K562 (cell line): ENCODE data around the gene PUSL1. TPM values are rescaled to one million over a fixed set of nuclear protein-coding genes. Genes with fewer than 3 reads are reported as not detected.

ENCODE experiments used
- ARID3A ChIP-seq: IDR thresholded peaks from 2 replicates; pipeline ENCODE4 v1.6.1; 2012; ENCODE audit warnings: low read depth, low read length, improper control_type of control experiment, borderline replicate concordance
- BRF1 ChIP-seq: IDR thresholded peaks from 3 replicates; pipeline ENCODE4 v1.6.1; 2011; ENCODE audit warnings: borderline replicate concordance, mild to moderate bottlenecking; ENCODE audit not compliant: insufficient read length; ENCODE audit errors: extremely low read depth
- CCAR2 ChIP-seq: fragments of 200-400 bp; formaldehyde crosslinking; IDR thresholded peaks from 2 replicates; pipeline ENCODE4 v1.6.1; 2017; ENCODE audit warnings: mild to moderate bottlenecking, low read depth, low read length
- CREM ChIP-seq: IDR thresholded peaks from 2 replicates; pipeline ENCODE4 v1.6.1; 2014; ENCODE audit warnings: antibody characterized with exemption, low read depth
- ELF2 ChIP-seq: fragments of 250-450 bp; sonication (Bioruptor Pico); IDR thresholded peaks from 2 replicates; pipeline ENCODE4 v1.5.0; 2021; ENCODE audit warnings: mild to moderate bottlenecking
- FOXJ3 ChIP-seq: sonication (generic); formaldehyde crosslinking; IDR thresholded peaks from 2 replicates; pipeline ENCODE4 v1.4.0; 2020; ENCODE audit warnings: mild to moderate bottlenecking, missing genetic modification reagents
- FOXK2 ChIP-seq, 2 experiments: fragments of 450-650 bp; IDR thresholded peaks in 1 of 2; conservative IDR thresholded peaks in 1 of 2; 2 replicates each; pipeline ENCODE4 v1.6.1; 2016; ENCODE audit warnings: low read depth in 2 of 2, mild to moderate bottlenecking in 1 of 2
- KLF16 ChIP-seq: IDR thresholded peaks from 2 replicates; pipeline ENCODE4 v1.6.1; 2016; ENCODE audit warnings: antibody characterized with exemption
- MTF1 ChIP-seq: fragments of 250-450 bp; sonication (Bioruptor Pico); IDR thresholded peaks from 2 replicates; pipeline ENCODE4 v1.9.0; 2021; ENCODE audit warnings: moderate library complexity, mild to moderate bottlenecking, inconsistent platforms, borderline replicate concordance
- MYC ChIP-seq, 2 experiments: fragments of 250-450 bp in 1 of 2; sonication (Bioruptor Pico) in 1 of 2; IDR thresholded peaks; 2 replicates each; pipeline versions ENCODE4 v1.5.1 to v1.6.1; 2012 to 2021; ENCODE audit warnings: low read depth in 2 of 2, borderline replicate concordance in 1 of 2, improper control_type of control experiment in 1 of 2, low read length in 1 of 2, mild to moderate bottlenecking in 1 of 2, moderate library complexity in 1 of 2
- NUFIP1 ChIP-seq: fragments of 450-650 bp; IDR thresholded peaks from 2 replicates; pipeline ENCODE4 v1.6.1; 2018; ENCODE audit not compliant: partially characterized antibody
- PRMT5 ChIP-seq: sonication (generic); formaldehyde crosslinking; IDR thresholded peaks from 2 replicates; pipeline ENCODE4 v1.5.0; 2020; ENCODE audit warnings: missing genetic modification reagents
- SOX6 ChIP-seq: fragments of 450-650 bp; IDR thresholded peaks from 2 replicates; pipeline ENCODE4 v1.6.1; 2014; ENCODE audit warnings: mild to moderate bottlenecking
- SREBF1 ChIP-seq: fragments of 150-350 bp; IDR thresholded peaks from 2 replicates; pipeline ENCODE4 v1.6.1; 2014; ENCODE audit warnings: antibody characterized with exemption, low read depth, low read length, borderline replicate concordance
- TSC22D4 ChIP-seq: fragments of 450-650 bp; IDR thresholded peaks from 2 replicates; pipeline ENCODE4 v1.6.1; 2016; ENCODE audit warnings: missing genetic modification characterization, missing biosample characterization, control low read depth
- polyA plus RNA-seq, 8 experiments: library from polyadenylated mRNA; depleted of rRNA in 4 of 8; stranded (reverse) in 5 of 8; unstranded in 3 of 8; fragments of >200 nt; fragmentation: Nextera tagmentation in 2 of 8; fragmentation: Illumina TruSeq in 1 of 8; extraction: Ambion mirVana in 2 of 8; extraction: Trizol in 1 of 8; gene quantifications; 2 replicates each; pipeline versions ENCODE4 v1.2.1 to v1.2.3, GENCODE V29; 2011 to 2014; ENCODE audit warnings: inconsistent platforms in 1 of 8, missing spikeins in 1 of 8
- total RNA-seq, 7 experiments: library from RNA; depleted of rRNA in 6 of 7; stranded (reverse); fragments of >200 nt in 6 of 7; fragmentation: Illumina TruSeq in 2 of 7; extraction: Trizol in 2 of 7; gene quantifications; 2 replicates each; pipeline versions ENCODE4 v1.2.1 to v1.2.3, GENCODE V29; 2011 to 2021; ENCODE audit warnings: low replicate concordance in 1 of 7
- TF ChIP-seq, protein P1 (sequence below): sonication (generic); formaldehyde crosslinking; IDR thresholded peaks from 2 replicates; pipeline ENCODE4 v1.8.0; 2023; ENCODE audit warnings: mild to moderate bottlenecking, missing genetic modification reagents
- TF ChIP-seq, protein P2 (sequence below): fragments of 250-450 bp; sonication (Bioruptor Pico); IDR thresholded peaks from 2 replicates; pipeline ENCODE4 v1.5.1; 2021; ENCODE audit warnings: mild to moderate bottlenecking
- TF ChIP-seq, protein P3 (sequence below): fragments of 450-650 bp; formaldehyde crosslinking; IDR thresholded peaks from 2 replicates; pipeline ENCODE4 v1.4.0; 2020; ENCODE audit warnings: mild to moderate bottlenecking

The PUSL1 gene
- total and polyA plus RNA-seq, 9 of the 15 experiments (the other 6 are each of a cell fraction or from before 2014, with no cell fraction given) = 0.62 to 86.9 (median 13.6) TPM

DNA sequence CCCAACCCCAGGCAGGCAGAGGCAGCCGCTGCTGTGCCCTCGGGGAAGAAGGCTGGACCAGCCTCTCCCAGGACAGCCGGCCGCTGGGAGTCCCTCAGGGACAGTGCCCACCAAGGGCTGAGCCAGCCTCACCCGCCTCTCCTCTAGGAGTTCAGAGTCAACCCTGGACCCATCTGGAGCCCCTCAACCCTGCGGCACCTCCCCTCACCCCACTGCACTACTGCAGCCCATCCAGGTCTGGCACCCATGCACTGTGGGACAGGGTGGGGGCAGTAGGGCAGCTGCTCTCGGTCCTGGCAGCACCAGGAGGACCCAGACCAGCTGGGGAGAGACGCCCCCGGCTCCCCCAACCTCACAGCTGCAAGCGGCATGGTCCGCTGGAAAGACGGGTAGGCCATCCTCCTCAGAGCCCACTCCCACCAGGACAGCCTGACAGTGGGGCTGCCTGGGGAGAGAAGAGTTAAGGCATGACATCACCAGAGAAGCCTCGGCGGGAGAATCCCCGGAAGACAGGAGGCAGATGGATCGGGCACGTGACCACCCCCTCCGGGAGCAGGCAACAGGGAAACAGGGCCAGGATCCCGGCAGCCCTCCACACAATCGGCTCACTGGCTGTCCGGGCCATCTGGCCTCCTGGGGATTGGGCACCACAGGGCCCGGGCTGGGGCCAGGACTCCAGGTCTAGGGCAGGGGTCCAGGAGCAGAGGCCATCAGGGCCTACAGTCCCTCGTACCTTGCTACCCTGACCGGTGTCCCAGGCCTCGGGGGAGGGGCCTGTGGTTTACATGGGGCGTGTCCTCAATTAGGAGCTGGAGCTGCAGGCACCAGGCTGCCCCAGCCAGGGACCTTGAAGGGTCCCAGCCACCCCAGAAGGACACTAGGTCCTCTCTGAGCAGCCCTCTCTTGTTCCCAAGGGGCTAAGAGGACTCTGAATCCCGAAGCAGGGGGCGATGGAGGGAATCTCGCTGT lies 3.8 kb upstream of the PUSL1 start (continued):
- TF ChIP-seq, protein P1, sequence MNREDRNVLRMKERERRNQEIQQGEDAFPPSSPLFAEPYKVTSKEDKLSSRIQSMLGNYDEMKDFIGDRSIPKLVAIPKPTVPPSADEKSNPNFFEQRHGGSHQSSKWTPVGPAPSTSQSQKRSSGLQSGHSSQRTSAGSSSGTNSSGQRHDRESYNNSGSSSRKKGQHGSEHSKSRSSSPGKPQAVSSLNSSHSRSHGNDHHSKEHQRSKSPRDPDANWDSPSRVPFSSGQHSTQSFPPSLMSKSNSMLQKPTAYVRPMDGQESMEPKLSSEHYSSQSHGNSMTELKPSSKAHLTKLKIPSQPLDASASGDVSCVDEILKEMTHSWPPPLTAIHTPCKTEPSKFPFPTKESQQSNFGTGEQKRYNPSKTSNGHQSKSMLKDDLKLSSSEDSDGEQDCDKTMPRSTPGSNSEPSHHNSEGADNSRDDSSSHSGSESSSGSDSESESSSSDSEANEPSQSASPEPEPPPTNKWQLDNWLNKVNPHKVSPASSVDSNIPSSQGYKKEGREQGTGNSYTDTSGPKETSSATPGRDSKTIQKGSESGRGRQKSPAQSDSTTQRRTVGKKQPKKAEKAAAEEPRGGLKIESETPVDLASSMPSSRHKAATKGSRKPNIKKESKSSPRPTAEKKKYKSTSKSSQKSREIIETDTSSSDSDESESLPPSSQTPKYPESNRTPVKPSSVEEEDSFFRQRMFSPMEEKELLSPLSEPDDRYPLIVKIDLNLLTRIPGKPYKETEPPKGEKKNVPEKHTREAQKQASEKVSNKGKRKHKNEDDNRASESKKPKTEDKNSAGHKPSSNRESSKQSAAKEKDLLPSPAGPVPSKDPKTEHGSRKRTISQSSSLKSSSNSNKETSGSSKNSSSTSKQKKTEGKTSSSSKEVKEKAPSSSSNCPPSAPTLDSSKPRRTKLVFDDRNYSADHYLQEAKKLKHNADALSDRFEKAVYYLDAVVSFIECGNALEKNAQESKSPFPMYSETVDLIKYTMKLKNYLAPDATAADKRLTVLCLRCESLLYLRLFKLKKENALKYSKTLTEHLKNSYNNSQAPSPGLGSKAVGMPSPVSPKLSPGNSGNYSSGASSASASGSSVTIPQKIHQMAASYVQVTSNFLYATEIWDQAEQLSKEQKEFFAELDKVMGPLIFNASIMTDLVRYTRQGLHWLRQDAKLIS (CRISPR knock-in tag) = no peak
- TF ChIP-seq FOXK2 (conservative IDR thresholded peaks at IDR 0.05 in 1 of 2, IDR thresholded peaks at IDR 0.05 in 1 of 2; ENCODE audit: low read depth in 2 of 2) (peak in 1 of 2 experiments; percentile 66; a peak in 1 of 4 replicates), MTF1 (CRISPR knock-in tag) (no peak), MYC (IDR thresholded peaks at IDR 0.05; ENCODE audit: low read depth, low read length) (peak; percentile 60), MYC (CRISPR knock-in tag; IDR thresholded peaks at IDR 0.05; ENCODE audit: borderline replicate concordance, low read depth) (no peak), CCAR2 (no peak), FOXJ3 (no peak), NUFIP1 (no peak), ELF2 (CRISPR knock-in tag) (0 out of 2 replicates have a peak, but pooled peaks have one; percentile 16), CREM (peak; percentile 43), KLF16 (no peak), TSC22D4 (no peak), ARID3A (no peak), PRMT5 (CRISPR knock-in tag) (no peak), SOX6 (no peak; the same call in 1 of the 2 replicates), BRF1 (no peak), SREBF1 (no peak)
- TF ChIP-seq, protein P2, sequence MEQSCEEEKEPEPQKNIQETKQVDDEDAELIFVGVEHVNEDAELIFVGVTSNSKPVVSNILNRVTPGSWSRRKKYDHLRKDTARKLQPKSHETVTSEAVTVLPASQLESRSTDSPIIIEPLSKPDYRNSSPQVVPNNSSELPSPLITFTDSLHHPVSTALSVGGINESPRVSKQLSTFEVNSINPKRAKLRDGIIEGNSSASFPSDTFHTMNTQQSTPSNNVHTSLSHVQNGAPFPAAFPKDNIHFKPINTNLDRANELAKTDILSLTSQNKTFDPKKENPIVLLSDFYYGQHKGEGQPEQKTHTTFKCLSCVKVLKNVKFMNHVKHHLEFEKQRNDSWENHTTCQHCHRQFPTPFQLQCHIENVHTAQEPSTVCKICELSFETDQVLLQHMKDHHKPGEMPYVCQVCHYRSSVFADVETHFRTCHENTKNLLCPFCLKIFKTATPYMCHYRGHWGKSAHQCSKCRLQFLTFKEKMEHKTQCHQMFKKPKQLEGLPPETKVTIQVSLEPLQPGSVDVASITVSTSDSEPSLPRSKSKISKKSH (CRISPR knock-in tag) = no peak
- TF ChIP-seq, protein P3, sequence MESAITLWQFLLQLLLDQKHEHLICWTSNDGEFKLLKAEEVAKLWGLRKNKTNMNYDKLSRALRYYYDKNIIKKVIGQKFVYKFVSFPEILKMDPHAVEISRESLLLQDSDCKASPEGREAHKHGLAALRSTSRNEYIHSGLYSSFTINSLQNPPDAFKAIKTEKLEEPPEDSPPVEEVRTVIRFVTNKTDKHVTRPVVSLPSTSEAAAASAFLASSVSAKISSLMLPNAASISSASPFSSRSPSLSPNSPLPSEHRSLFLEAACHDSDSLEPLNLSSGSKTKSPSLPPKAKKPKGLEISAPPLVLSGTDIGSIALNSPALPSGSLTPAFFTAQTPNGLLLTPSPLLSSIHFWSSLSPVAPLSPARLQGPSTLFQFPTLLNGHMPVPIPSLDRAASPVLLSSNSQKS (CRISPR knock-in tag) = no peak
